NCI-H2227 (cell line): Measurements from ENCODE around the gene ZNF462.
"Not testable (repeated sequence)": the region's sequence is repeated elsewhere in the genome, so short reads cannot be mapped to it uniquely, and the experiment has no call there.

Experiments used
- DNase-seq: peaks from one replicate; lab custom pipeline; 2025; ENCODE audit not compliant: unreplicated experiment; lab: John Stamatoyannopoulos, UW

Gene ZNF462

GRCh38 chr9:106886111-106887046 is 23.4 kb downstream of the ZNF462 start:
- no peak for DNase-seq

- no peak for DNase-seq
Observed at GRCh38 chr9:106887066-106887465, 24.1 kb downstream of the ZNF462 start.

- no peak for DNase-seq
Observed at GRCh38 chr9:106889061-106889590, 26.2 kb downstream of the ZNF462 start.

- no peak for DNase-seq
Observed at GRCh38 chr9:106890608-106891007, 27.6 kb downstream of the ZNF462 start.

GRCh38 chr9:106891286-106891685 is 28.3 kb downstream of the ZNF462 start:
- no peak for DNase-seq

- no peak for DNase-seq
Observed at GRCh38 chr9:106892632-106893031, 29.7 kb downstream of the ZNF462 start.

GRCh38 chr9:106893088-106893487 is 30.1 kb downstream of the ZNF462 start:
- DNase-seq = no peak

GRCh38 chr9:106896695-106897094 is 33.7 kb downstream of the ZNF462 start:
- DNase-seq = no peak

- no peak for DNase-seq
Observed at GRCh38 chr9:106897236-106897635, 34.3 kb downstream of the ZNF462 start.

GRCh38 chr9:106897751-106898150 is 34.8 kb downstream of the ZNF462 start:
- DNase-seq = no peak

GRCh38 chr9:106900523-106900922 is 37.6 kb downstream of the ZNF462 start:
- not testable (repeated sequence) for DNase-seq

- DNase-seq = no peak
Observed at GRCh38 chr9:106906129-106906528, 43.2 kb downstream of the ZNF462 start.

GRCh38 chr9:106911951-106912350 is 49.0 kb downstream of the ZNF462 start:
- no peak for DNase-seq

GRCh38 chr9:106913276-106913675 is 50.3 kb downstream of the ZNF462 start:
- no peak for DNase-seq

GRCh38 chr9:106915851-106916250 is 52.9 kb downstream of the ZNF462 start:
- DNase-seq = no peak

- no peak for DNase-seq
Observed at GRCh38 chr9:106916466-106917235, 53.7 kb downstream of the ZNF462 start.

- no peak for DNase-seq
Observed at GRCh38 chr9:106918825-106919509, 56.0 kb downstream of the ZNF462 start.

- DNase-seq = no peak
Observed at GRCh38 chr9:106920091-106920490, 57.1 kb downstream of the ZNF462 start.

GRCh38 chr9:106920701-106921283 is 57.8 kb downstream of the ZNF462 start:
- no peak for DNase-seq

- peak; percentile 1 for DNase-seq
Observed at GRCh38 chr9:106921341-106921899, 58.5 kb downstream of the ZNF462 start.
